ENCODE results near the gene MRPL38.
"Not testable (repeated sequence)": the region's sequence is repeated elsewhere in the genome, so short reads cannot be mapped to it uniquely, and the experiment has no call there.

The MRPL38 gene

GRCh38 chr17:75895370-75896155, 9.1 kb downstream of the MRPL38 start:
- no peak for DNase-seq

GRCh38 chr17:75894049-75894733, 10.5 kb downstream of the MRPL38 start:
- no peak for DNase-seq

GRCh38 chr17:75893305-75894048, 11.2 kb downstream of the MRPL38 start:
- no peak for DNase-seq

GRCh38 chr17:75892556-75893224, 12.0 kb downstream of the MRPL38 start:
- no peak for DNase-seq

GRCh38 chr17:75891605-75892555, 12.8 kb downstream of the MRPL38 start:
- no peak for DNase-seq

- no peak for DNase-seq
Observed at GRCh38 chr17:75891022-75891604, 13.6 kb downstream of the MRPL38 start.

GRCh38 chr17:75889454-75889853, 15.2 kb downstream of the MRPL38 start:
- DNase-seq: no peak

- no peak for DNase-seq
Observed at GRCh38 chr17:75888484-75888883, 16.2 kb downstream of the MRPL38 start.

- DNase-seq: not testable (repeated sequence)
Observed at GRCh38 chr17:75885860-75886259, 18.8 kb downstream of the MRPL38 start.

GRCh38 chr17:75885431-75885830, 19.3 kb downstream of the MRPL38 start:
- no peak for DNase-seq

GRCh38 chr17:75881678-75882454, 22.8 kb downstream of the MRPL38 start:
- DNase-seq: no peak

- no peak for DNase-seq
Observed at GRCh38 chr17:75880266-75880665, 24.4 kb downstream of the MRPL38 start.

- DNase-seq: no peak
Observed at GRCh38 chr17:75878174-75878998, 26.3 kb downstream of the MRPL38 start, which contains the start of gene TRIM47. TSS of gene TRIM47 (minus strand) at chr17:75878581. CDS start at chr17:75878548, 33 bp downstream.

GRCh38 chr17:75877752-75878173, 26.9 kb downstream of the MRPL38 start:
- peak; percentile 41 for DNase-seq

- no peak for DNase-seq
Observed at GRCh38 chr17:75876938-75877751, 27.5 kb downstream of the MRPL38 start.

- no peak for DNase-seq
Observed at GRCh38 chr17:75876190-75876937, 28.3 kb downstream of the MRPL38 start.

GRCh38 chr17:75875940-75876189, 28.8 kb downstream of the MRPL38 start:
- DNase-seq: no peak
